ENCODE data around the gene PTGES.

The PTGES gene

GRCh38 chr9:129708793-129709192, 44.0 kb downstream of the PTGES start:
- H3K9ac ChIP-seq (ENCODE audit: low read depth in 1 of 2, low read length in 2 of 2), result no peak overlapping the region
- no peaks in the 10 kb centered on the region for H3K9me3 ChIP-seq (ENCODE audit: control insufficient read depth in 1 of 2, low read length in 2 of 2)
- peaks cover 2 to 6% of the 10 kb centered on the region in 2 donors for H3K27me3 ChIP-seq (ENCODE audit: control insufficient read depth in 1 of 2, insufficient read depth in 2 of 2, low read length in 2 of 2)
- no peak overlapping the region for H3K4me3 ChIP-seq (ENCODE audit: low read depth in 1 of 2, low read length in 2 of 2)
- no peak overlapping the region for H3K27ac ChIP-seq (ENCODE audit: low read depth, low read length)
- peaks cover 0 to 8% of the 10 kb centered on the region in 2 donors for H3K4me1 ChIP-seq (ENCODE audit: control insufficient read depth in 1 of 2, insufficient read depth in 2 of 2, low read length in 2 of 2)
- no peaks in the 10 kb centered on the region for H3K36me3 ChIP-seq (ENCODE audit: control insufficient read depth in 1 of 2, insufficient read depth in 2 of 2, low read length in 2 of 2)

GRCh38 chr9:129704807-129705206, 48.0 kb downstream of the PTGES start:
- Histone ChIP-seq H3K36me3 (ENCODE audit: control insufficient read depth in 1 of 2, insufficient read depth in 2 of 2, low read length in 2 of 2) (no peaks in the 10 kb centered on the region), H3K4me3 (ENCODE audit: low read depth in 1 of 2, low read length in 2 of 2) (no peak overlapping the region), H3K27ac (ENCODE audit: low read depth, low read length) (no peak overlapping the region), H3K27me3 (ENCODE audit: control insufficient read depth in 1 of 2, insufficient read depth in 2 of 2, low read length in 2 of 2) (peaks cover under 1 to 6% of the 10 kb centered on the region in 2 donors), H3K9ac (ENCODE audit: low read depth in 1 of 2, low read length in 2 of 2) (no peak overlapping the region), H3K9me3 (ENCODE audit: control insufficient read depth in 1 of 2, low read length in 2 of 2) (no peaks in the 10 kb centered on the region), H3K4me1 (ENCODE audit: control insufficient read depth in 1 of 2, insufficient read depth in 2 of 2, low read length in 2 of 2) (peaks cover 11 to 19% of the 10 kb centered on the region in 2 donors)

- Histone ChIP-seq H3K9me3 (ENCODE audit: control insufficient read depth in 1 of 2, low read length in 2 of 2) (no peaks in the 10 kb centered on the region), H3K36me3 (ENCODE audit: control insufficient read depth in 1 of 2, insufficient read depth in 2 of 2, low read length in 2 of 2) (no peaks in the 10 kb centered on the region), H3K27ac (ENCODE audit: low read depth, low read length) (no peak overlapping the region), H3K4me1 (ENCODE audit: control insufficient read depth in 1 of 2, insufficient read depth in 2 of 2, low read length in 2 of 2) (peaks cover 11 to 19% of the 10 kb centered on the region in 2 donors), H3K27me3 (ENCODE audit: control insufficient read depth in 1 of 2, insufficient read depth in 2 of 2, low read length in 2 of 2) (peaks cover 6 to 9% of the 10 kb centered on the region in 2 donors), H3K9ac (ENCODE audit: low read depth in 1 of 2, low read length in 2 of 2) (no peak overlapping the region), H3K4me3 (ENCODE audit: low read depth in 1 of 2, low read length in 2 of 2) (no peak overlapping the region)
Measured at GRCh38 chr9:129703667-129704355, 49.0 kb downstream of the PTGES start.

- no peak overlapping the region for H3K4me3 ChIP-seq (ENCODE audit: low read depth in 1 of 2, low read length in 2 of 2)
- no peaks in the 10 kb centered on the region for H3K9me3 ChIP-seq (ENCODE audit: control insufficient read depth in 1 of 2, low read length in 2 of 2)
- no peak overlapping the region for H3K9ac ChIP-seq (ENCODE audit: low read depth in 1 of 2, low read length in 2 of 2)
- no peaks in the 10 kb centered on the region for H3K36me3 ChIP-seq (ENCODE audit: control insufficient read depth in 1 of 2, insufficient read depth in 2 of 2, low read length in 2 of 2)
- H3K27ac ChIP-seq (ENCODE audit: low read depth, low read length), result no peak overlapping the region
- H3K27me3 ChIP-seq (ENCODE audit: control insufficient read depth in 1 of 2, insufficient read depth in 2 of 2, low read length in 2 of 2), result peaks cover 13 to 15% of the 10 kb centered on the region in 2 donors
- H3K4me1 ChIP-seq (ENCODE audit: control insufficient read depth in 1 of 2, insufficient read depth in 2 of 2, low read length in 2 of 2), result peaks cover 11 to 19% of the 10 kb centered on the region in 2 donors
Measured at GRCh38 chr9:129702589-129703520, 50.0 kb downstream of the PTGES start.

- Histone ChIP-seq H3K4me3 (ENCODE audit: low read depth in 1 of 2, low read length in 2 of 2) (no peak overlapping the region), H3K27me3 (ENCODE audit: control insufficient read depth in 1 of 2, insufficient read depth in 2 of 2, low read length in 2 of 2) (peaks cover 19 to 21% of the 10 kb centered on the region in 2 donors), H3K4me1 (ENCODE audit: control insufficient read depth in 1 of 2, insufficient read depth in 2 of 2, low read length in 2 of 2) (peaks cover 11 to 19% of the 10 kb centered on the region in 2 donors), H3K36me3 (ENCODE audit: control insufficient read depth in 1 of 2, insufficient read depth in 2 of 2, low read length in 2 of 2) (no peaks in the 10 kb centered on the region), H3K9ac (ENCODE audit: low read depth in 1 of 2, low read length in 2 of 2) (no peak overlapping the region), H3K27ac (ENCODE audit: low read depth, low read length) (no peak overlapping the region), H3K9me3 (ENCODE audit: control insufficient read depth in 1 of 2, low read length in 2 of 2) (no peaks in the 10 kb centered on the region)
Measured at GRCh38 chr9:129701549-129701948, 51.3 kb downstream of the PTGES start.

GRCh38 chr9:129701054-129701453, 51.8 kb downstream of the PTGES start:
- Histone ChIP-seq H3K4me1 (ENCODE audit: control insufficient read depth in 1 of 2, insufficient read depth in 2 of 2, low read length in 2 of 2) (peaks cover 11 to 19% of the 10 kb centered on the region in 2 donors), H3K9ac (ENCODE audit: low read depth in 1 of 2, low read length in 2 of 2) (no peak overlapping the region), H3K4me3 (ENCODE audit: low read depth in 1 of 2, low read length in 2 of 2) (no peak overlapping the region), H3K36me3 (ENCODE audit: control insufficient read depth in 1 of 2, insufficient read depth in 2 of 2, low read length in 2 of 2) (no peaks in the 10 kb centered on the region), H3K27me3 (ENCODE audit: control insufficient read depth in 1 of 2, insufficient read depth in 2 of 2, low read length in 2 of 2) (peaks cover 20 to 22% of the 10 kb centered on the region in 2 donors), H3K9me3 (ENCODE audit: control insufficient read depth in 1 of 2, low read length in 2 of 2) (no peaks in the 10 kb centered on the region), H3K27ac (ENCODE audit: low read depth, low read length) (no peak overlapping the region)

GRCh38 chr9:129698254-129698757, 54.5 kb downstream of the PTGES start:
- Histone ChIP-seq H3K27me3 (ENCODE audit: control insufficient read depth in 1 of 2, insufficient read depth in 2 of 2, low read length in 2 of 2) (peaks cover 29 to 31% of the 10 kb centered on the region in 2 donors), H3K9ac (ENCODE audit: low read depth in 1 of 2, low read length in 2 of 2) (no peak overlapping the region), H3K27ac (ENCODE audit: low read depth, low read length) (no peak overlapping the region), H3K9me3 (ENCODE audit: control insufficient read depth in 1 of 2, low read length in 2 of 2) (no peaks in the 10 kb centered on the region), H3K4me3 (ENCODE audit: low read depth in 1 of 2, low read length in 2 of 2) (no peak overlapping the region), H3K4me1 (ENCODE audit: control insufficient read depth in 1 of 2, insufficient read depth in 2 of 2, low read length in 2 of 2) (peaks cover 8 to 11% of the 10 kb centered on the region in 2 donors), H3K36me3 (ENCODE audit: control insufficient read depth in 1 of 2, insufficient read depth in 2 of 2, low read length in 2 of 2) (no peaks in the 10 kb centered on the region)

GRCh38 chr9:129697656-129698253, 55.1 kb downstream of the PTGES start:
- peaks cover 5% of the 10 kb centered on the region in 2 donors for H3K4me1 ChIP-seq (ENCODE audit: control insufficient read depth in 1 of 2, insufficient read depth in 2 of 2, low read length in 2 of 2)
- H3K27ac ChIP-seq (ENCODE audit: low read depth, low read length), result no peak overlapping the region

GRCh38 chr9:129696944-129697655, 55.7 kb downstream of the PTGES start:
- Histone ChIP-seq H3K4me1 (ENCODE audit: control insufficient read depth in 1 of 2, insufficient read depth in 2 of 2, low read length in 2 of 2) (no peaks in the 10 kb centered on the region), H3K9me3 (ENCODE audit: control insufficient read depth in 1 of 2, low read length in 2 of 2) (no peaks in the 10 kb centered on the region), H3K4me3 (ENCODE audit: low read depth in 1 of 2, low read length in 2 of 2) (no peak overlapping the region), H3K27ac (ENCODE audit: low read depth, low read length) (no peak overlapping the region), H3K9ac (ENCODE audit: low read depth in 1 of 2, low read length in 2 of 2) (no peak overlapping the region), H3K36me3 (ENCODE audit: control insufficient read depth in 1 of 2, insufficient read depth in 2 of 2, low read length in 2 of 2) (no peaks in the 10 kb centered on the region), H3K27me3 (ENCODE audit: control insufficient read depth in 1 of 2, insufficient read depth in 2 of 2, low read length in 2 of 2) (peaks cover 29 to 31% of the 10 kb centered on the region in 2 donors)

More at GRCh38 chr9:129697656-129698253, 55.1 kb downstream of the PTGES start:
- Histone ChIP-seq H3K9me3 (ENCODE audit: control insufficient read depth in 1 of 2, low read length in 2 of 2) (no peaks in the 10 kb centered on the region), H3K27me3 (ENCODE audit: control insufficient read depth in 1 of 2, insufficient read depth in 2 of 2, low read length in 2 of 2) (peaks cover 29 to 31% of the 10 kb centered on the region in 2 donors), H3K9ac (ENCODE audit: low read depth in 1 of 2, low read length in 2 of 2) (no peak overlapping the region), H3K4me3 (ENCODE audit: low read depth in 1 of 2, low read length in 2 of 2) (no peak overlapping the region), H3K36me3 (ENCODE audit: control insufficient read depth in 1 of 2, insufficient read depth in 2 of 2, low read length in 2 of 2) (no peaks in the 10 kb centered on the region)
